Ovary (tissue), 9 donors: Measurements from ENCODE around the gene LCOR. TPM values are rescaled to one million over a fixed set of nuclear protein-coding genes. Genes with fewer than 3 reads are reported as not detected.
A peak's percentile ranks its signal among the peaks of the same experiment; 100 is the strongest.

ENCODE experiments used
- DNase-seq, 5 donors: peaks; one replicate each; pipeline ENCODE4 v3.0.0-alpha.2; 2019 to 2020
- H3K27ac ChIP-seq, 2 donors: fragments of 200-600 bp; one replicate each; pipeline versions ENCODE4 v1.5.1 to v1.8.0; 2019 to 2022
- H3K27me3 ChIP-seq: fragments of 200-600 bp; one replicate; pipeline ENCODE4 v1.8.0; 2022
- H3K36me3 ChIP-seq: fragments of 200-600 bp; sonication (generic); one replicate; pipeline ENCODE4 v1.5.1; 2019
- H3K4me1 ChIP-seq: one replicate; pipeline ENCODE4 v1.8.1; 2013; ENCODE audit warnings: mild to moderate bottlenecking, moderate library complexity; ENCODE audit not compliant: insufficient read depth
- H3K4me3 ChIP-seq: fragments of 200-600 bp; sonication (generic); one replicate; pipeline ENCODE4 v1.5.1; 2017
- H3K9me3 ChIP-seq, 2 donors: fragments of 200-600 bp in 1 of 2; sonication (generic) in 1 of 2; one replicate each; pipeline versions ENCODE4 v1.5.1 to v1.8.1; 2013 to 2019; ENCODE audit warnings: mild to moderate bottlenecking in 1 of 2, moderate library complexity in 1 of 2
- EP300 ChIP-seq: sonication (generic); formaldehyde crosslinking; IDR thresholded peaks from one replicate; pipeline ENCODE4 v1.6.1; 2017; ENCODE audit warnings: antibody characterized with exemption
- POLR2A ChIP-seq: fragments of 450-650 bp; IDR thresholded peaks from one replicate; pipeline ENCODE4 v1.6.1; 2017; ENCODE audit warnings: antibody characterized with exemption, mild to moderate bottlenecking, moderate library complexity
- WGBS, 3 donors: extraction: QIAGEN DNeasy Blood & Tissue Kit in 1 of 3; methylation state at CpG; one replicate each; pipeline versions ENCODE4 v1.1.5 to v1.1.7; 2013 to 2017; 5-methylcytosine and 5-hydroxymethylcytosine counted together
- intact Hi-C, 4 donors: fragments of 100-400 bp; cut with DNase I; formaldehyde crosslinking; loops; one replicate each; pipeline versions ENCODE4 v1.11.0 to v1.15.1; 2022 to 2023
- microRNA counts: library from miRNA; unstranded; fragments of <30 nt; microRNA quantifications from one replicate; lab custom pipeline; 2016
- microRNA-seq, 3 donors: library from miRNA; unstranded; fragments of <30 nt; microRNA quantifications; one replicate each; pipeline versions ENCODE4 to v1.2.0, GENCODE V29; 2019 to 2020
- polyA plus RNA-seq, 2 donors: library from polyadenylated mRNA; stranded (reverse); fragments of 200-250 nt in 1 of 2; fragments of 350-450 nt in 1 of 2; fragmentation: Illumina TruSeq in 1 of 2; extraction: RNeasy Lipid Tissue Mini Kit (QIAGEN cat#74804) in 1 of 2; gene quantifications; one replicate each; pipeline ENCODE4 v1.2.3, GENCODE V29; 2013 to 2014
- small RNA-seq: library from RNA; depleted of rRNA; stranded (forward); fragments of <200 nt; gene quantifications from one replicate; pipeline ENCODE3, GENCODE V24; 2016
- total RNA-seq, 7 donors: library from RNA; depleted of rRNA in 2 of 7; stranded (reverse); fragments of >200 nt in 2 of 7; fragmentation: NEBNext Ultra II Directional in 3 of 7; extraction: Animal tissue kit (Norgen Biotek cat#: 25700) in 3 of 7; gene quantifications; one replicate each; pipeline versions ENCODE4 v1.1.0 to v1.2.4, GENCODE V29; 2016 to 2023
- TF ChIP-seq, protein P1 (sequence below), 3 donors: fragments of 450-650 bp in 2 of 3; fragments of 200-600 bp in 1 of 3; IDR thresholded peaks; one replicate each; pipeline versions ENCODE4 v1.5.1 to v1.8.0; 2016 to 2022; ENCODE audit warnings: antibody characterized with exemption in 3 of 3, mild to moderate bottlenecking in 1 of 3
- donor health status: DM: no; HTN: no; CAD: no; lungs with moderate emphysema.
- donor health status: DM: no; HTN: no; CAD: no.
- donor health status: Bipolar disorder and iron deficiency.
- donor health status: DM: yes; HTN: yes; CAD: no.
- donor health status: DM: no; HTN: no; CAD: no.
- donor health status: DM: yes; HTN: yes; CAD: no.

The LCOR gene
- total and polyA plus RNA-seq, 9 donors, result 4.0 to 44.9 (median 29.8) TPM

GRCh38 chr10:97040706-97041105 is 208.6 kb downstream of the LCOR start:
- intact Hi-C loops, result no loop called here
- Histone ChIP-seq H3K9me3 (peaks cover 0 to 3% of the 10 kb centered on the region in 2 donors), H3K27ac (no peak overlapping the region), H3K4me3 (no peak overlapping the region), H3K27me3 (no peaks in the 10 kb centered on the region), H3K36me3 (no peaks in the 10 kb centered on the region), H3K4me1 (peaks cover 1% of the 10 kb centered on the region)
- TF ChIP-seq, protein P1, sequence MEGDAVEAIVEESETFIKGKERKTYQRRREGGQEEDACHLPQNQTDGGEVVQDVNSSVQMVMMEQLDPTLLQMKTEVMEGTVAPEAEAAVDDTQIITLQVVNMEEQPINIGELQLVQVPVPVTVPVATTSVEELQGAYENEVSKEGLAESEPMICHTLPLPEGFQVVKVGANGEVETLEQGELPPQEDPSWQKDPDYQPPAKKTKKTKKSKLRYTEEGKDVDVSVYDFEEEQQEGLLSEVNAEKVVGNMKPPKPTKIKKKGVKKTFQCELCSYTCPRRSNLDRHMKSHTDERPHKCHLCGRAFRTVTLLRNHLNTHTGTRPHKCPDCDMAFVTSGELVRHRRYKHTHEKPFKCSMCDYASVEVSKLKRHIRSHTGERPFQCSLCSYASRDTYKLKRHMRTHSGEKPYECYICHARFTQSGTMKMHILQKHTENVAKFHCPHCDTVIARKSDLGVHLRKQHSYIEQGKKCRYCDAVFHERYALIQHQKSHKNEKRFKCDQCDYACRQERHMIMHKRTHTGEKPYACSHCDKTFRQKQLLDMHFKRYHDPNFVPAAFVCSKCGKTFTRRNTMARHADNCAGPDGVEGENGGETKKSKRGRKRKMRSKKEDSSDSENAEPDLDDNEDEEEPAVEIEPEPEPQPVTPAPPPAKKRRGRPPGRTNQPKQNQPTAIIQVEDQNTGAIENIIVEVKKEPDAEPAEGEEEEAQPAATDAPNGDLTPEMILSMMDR (IDR thresholded peaks at IDR 0.05), result no peak
- 86 to 91% (median 86%) methylated on average over 8 of the region's 8 CpGs for WGBS, 3 donors
- DNase-seq, result no peak

DNA sequence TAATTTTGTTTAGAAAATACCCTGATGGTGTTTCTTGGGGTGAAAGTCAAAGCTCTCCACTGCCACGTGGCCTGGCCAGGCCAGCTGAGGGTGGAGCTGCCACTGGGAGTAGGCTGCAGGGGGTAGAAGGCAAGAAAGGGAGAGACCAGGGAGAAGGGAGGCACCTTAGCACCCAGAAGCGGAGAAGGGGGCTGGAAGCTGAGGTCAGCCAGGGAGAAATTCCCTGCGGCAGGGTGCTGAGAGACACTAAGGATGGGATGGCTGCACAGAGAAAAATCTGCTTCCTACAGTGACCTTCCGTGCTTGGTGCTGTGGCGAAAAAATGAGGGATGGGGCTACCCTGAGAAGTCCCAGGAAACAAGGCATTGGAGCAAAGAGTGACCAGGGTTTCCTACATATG is 210.0 kb downstream of the LCOR start:
- H3K4me1 ChIP-seq, result peaks cover 1% of the 10 kb centered on the region
- peaks cover 0 to 3% of the 10 kb centered on the region in 2 donors for H3K9me3 ChIP-seq
- TF ChIP-seq POLR2A (no peak), EP300 (no peak)
- TF ChIP-seq, protein P1 (IDR thresholded peaks at IDR 0.05), result no peak
- no peak overlapping the region for H3K4me3 ChIP-seq
- no peak for DNase-seq
- H3K36me3 ChIP-seq, result no peaks in the 10 kb centered on the region
- 89 to 90% (median 90%) methylated on average over 5 of the region's 5 CpGs for WGBS, 3 donors
- H3K27ac ChIP-seq, result no peak overlapping the region
- H3K27me3 ChIP-seq, result no peaks in the 10 kb centered on the region
- intact Hi-C loops, result no loop called here

DNA sequence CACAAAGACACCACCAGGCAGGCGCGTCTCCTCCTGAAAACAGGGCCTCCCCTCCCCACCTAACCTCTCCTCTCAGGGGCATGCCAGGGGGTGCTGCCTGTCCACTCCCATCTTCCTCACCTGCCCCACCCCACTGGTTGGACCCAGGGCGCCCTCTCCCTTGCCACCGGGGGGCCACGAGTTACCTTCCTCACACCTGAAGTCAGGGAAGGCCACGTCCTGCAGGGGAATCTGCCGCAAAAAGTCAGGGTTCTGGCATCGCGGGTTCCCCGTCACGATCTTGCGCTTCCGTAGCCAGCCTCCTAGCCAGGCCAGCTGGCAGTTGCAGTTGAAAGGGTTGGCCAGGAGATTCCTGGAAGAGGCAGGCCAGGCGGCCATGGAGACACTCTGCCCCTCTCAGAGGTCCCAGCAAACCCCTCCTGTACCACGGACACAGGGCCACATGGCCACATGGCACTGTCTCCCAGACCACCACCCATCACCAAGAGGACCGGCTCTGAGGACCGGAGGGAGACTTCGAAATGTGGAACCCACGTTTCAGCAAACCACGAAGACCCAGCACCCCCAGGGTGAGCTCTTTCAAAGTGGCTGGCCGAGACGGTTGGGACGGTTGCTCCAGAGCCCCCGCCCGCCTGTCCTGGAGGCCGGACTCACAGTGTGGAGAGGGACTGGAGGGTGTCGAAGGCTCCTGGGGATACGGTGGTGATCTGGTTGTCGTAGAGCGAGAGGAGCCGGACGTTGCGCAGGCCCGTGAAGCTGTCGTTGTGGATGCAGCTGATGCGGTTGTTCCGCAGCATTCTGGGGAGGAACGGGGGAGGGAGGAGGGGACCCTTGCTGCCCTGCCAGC is 210.8 kb downstream of the LCOR start:
- H3K27ac ChIP-seq, result no peak overlapping the region
- intact Hi-C loops, result no loop called here
- peaks cover under 1% of the 10 kb centered on the region for H3K4me1 ChIP-seq
- TF ChIP-seq POLR2A, result no peak
- TF ChIP-seq, protein P1 (IDR thresholded peaks at IDR 0.05), result no peak
- TF ChIP-seq EP300, result no peak
- no peaks in the 10 kb centered on the region for H3K27me3 ChIP-seq
- 91 to 94% (median 94%) methylated on average over 38 of the region's 38 CpGs for WGBS, 3 donors
- H3K9me3 ChIP-seq, result peaks cover 0 to 3% of the 10 kb centered on the region in 2 donors
- H3K4me3 ChIP-seq, result no peak overlapping the region
- H3K36me3 ChIP-seq, result no peaks in the 10 kb centered on the region
- DNase-seq, result no peak

- Histone ChIP-seq H3K9me3 (peaks cover 0 to 3% of the 10 kb centered on the region in 2 donors), H3K4me1 (no peaks in the 10 kb centered on the region), H3K27ac (no peak overlapping the region), H3K4me3 (no peak overlapping the region), H3K27me3 (no peaks in the 10 kb centered on the region), H3K36me3 (no peaks in the 10 kb centered on the region)
- TF ChIP-seq POLR2A, result no peak
- TF ChIP-seq, protein P1 (IDR thresholded peaks at IDR 0.05), result no peak
- no peak for TF ChIP-seq EP300
- WGBS, 3 donors, result 86 to 94% (median 92%) methylated on average over 14 of the region's 14 CpGs
- DNase-seq, result no peak
- intact Hi-C loops, result no loop called here
Measured at GRCh38 chr10:97043563-97043855, 211.4 kb downstream of the LCOR start.

MicroRNA genes within 50 kb of the gene (microRNA counts, 767-probe panel; counts per million panel counts)
- 530 counts per million, percentile 78 among the panel's probes with 10 or more counts for microRNA hsa-miR-607 (lab: Ali Mortazavi, UCI)

Small RNA genes within 50 kb of the gene (microRNA-seq; reads per million reads assigned to microRNA genes)
- gene MIR607, result 0 reads per million in 3 donors

Small RNA genes within 50 kb of the gene (small RNA-seq; reads per million reads assigned to genes)
- gene HMGN2P35, result not detected
- not detected for gene MIR607

Other genes with a start within 250 kb of the LCOR start
- 100 to 1,000 TPM in 4 of 7 donors, 10 to 100 TPM in 3; 80.2 to 157 (median 110) TPM for gene TM9SF3, start 245.3 kb upstream of the LCOR start, total RNA-seq
- 100 to 1,000 TPM in 1 of 2 donors, 10 to 100 TPM in 1; 51.7 to 101 TPM for gene TM9SF3, start 245.3 kb upstream of the LCOR start, polyA plus RNA-seq
- 10 to 100 TPM in 2 of 7 donors, 1 to 10 TPM in 5; 4.6 to 14.2 (median 7.8) TPM for gene PIK3AP1, start 111.8 kb upstream of the LCOR start, total RNA-seq
- gene PIK3AP1, start 111.8 kb upstream of the LCOR start, polyA plus RNA-seq, result 1 to 10 TPM; 2.5 to 9.9 TPM